NCI-H2107 treated with DMSO at 0.1 percent for 48 hours (cell line): ENCODE results near the gene GFRA1.

Experiments
- DNase-seq: peaks from one replicate; lab custom pipeline; 2025; ENCODE audit not compliant: unreplicated experiment; lab: John Stamatoyannopoulos, UW

GFRA1 gene

GRCh38 chr10:116271593-116272439, 1.2 kb downstream of the GFRA1 start:
- no peak for DNase-seq

DNA sequence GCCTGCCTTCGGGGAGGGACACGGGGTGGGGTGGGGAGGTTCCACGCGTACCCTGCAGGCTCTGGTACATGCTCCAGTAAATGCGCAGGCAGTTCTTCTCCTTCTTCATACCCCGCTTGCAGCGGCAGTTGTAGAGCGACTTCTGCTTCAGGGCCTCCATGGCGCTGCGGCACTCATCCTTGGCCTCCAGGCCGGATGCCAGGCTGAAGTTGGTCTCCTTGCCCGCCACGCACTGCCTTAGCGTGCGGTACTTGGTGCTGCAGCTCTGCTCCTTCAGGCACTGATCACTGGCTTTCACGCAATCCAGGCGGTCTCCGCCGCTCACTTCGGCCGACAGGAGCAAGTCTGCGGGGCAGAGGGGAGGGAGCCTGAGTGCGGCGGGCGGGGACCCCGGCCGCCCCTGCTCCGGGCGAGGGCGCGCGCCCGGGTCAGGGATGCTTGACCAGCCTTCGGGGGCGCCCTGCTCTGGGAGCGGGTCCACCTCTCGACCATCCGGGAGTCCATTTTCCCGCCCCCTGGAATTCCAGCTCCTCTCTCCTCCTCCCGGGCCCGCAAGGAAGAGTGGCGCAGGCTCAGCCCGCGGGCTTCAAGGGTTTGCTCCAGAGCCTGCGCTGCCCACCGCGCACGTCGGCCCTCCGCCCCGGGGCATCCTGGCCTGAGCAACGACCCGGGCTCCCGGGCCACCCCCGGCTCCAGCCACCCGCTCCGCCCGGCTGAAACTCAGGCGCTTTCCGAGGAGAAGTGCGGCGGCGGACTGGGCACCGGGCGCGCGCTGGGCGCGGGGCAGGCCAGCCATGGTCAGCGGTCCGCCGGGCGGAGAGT, 2.0 kb downstream of the GFRA1 start:
- DNase-seq, result no peak

DNA sequence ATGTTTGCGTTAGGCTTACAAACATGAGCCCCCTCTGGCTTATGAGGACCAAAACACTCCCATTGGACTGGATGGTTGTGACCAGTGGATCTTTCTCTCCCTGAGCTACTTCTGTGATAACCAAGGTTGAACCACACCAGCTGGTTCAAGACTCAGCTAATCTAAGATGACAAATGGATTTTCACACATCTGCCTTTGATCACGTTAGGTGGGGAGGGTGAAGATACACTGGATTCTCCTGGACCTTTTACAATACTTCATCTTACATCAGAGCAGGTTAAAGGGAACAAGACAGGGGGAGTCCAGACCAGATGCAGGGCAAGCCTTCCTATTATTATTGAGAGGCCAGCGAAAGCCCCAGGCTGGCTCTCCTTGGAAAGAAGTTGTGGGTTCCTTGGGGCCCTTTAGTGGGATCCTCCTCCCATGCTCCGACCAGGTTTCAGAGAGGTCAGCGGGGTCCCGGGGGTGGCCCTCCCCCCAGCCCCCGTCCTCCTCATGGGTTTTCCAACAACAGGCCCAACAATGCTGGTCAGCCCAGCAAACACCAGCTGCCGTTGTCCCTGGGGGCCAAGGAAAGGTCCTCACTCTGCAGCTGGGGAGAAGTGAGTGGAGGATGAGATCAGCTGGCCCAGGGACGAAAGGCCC, 2.8 kb downstream of the GFRA1 start:
- no peak for DNase-seq

GRCh38 chr10:116269619-116270018, 3.4 kb downstream of the GFRA1 start:
- no peak for DNase-seq

DNA sequence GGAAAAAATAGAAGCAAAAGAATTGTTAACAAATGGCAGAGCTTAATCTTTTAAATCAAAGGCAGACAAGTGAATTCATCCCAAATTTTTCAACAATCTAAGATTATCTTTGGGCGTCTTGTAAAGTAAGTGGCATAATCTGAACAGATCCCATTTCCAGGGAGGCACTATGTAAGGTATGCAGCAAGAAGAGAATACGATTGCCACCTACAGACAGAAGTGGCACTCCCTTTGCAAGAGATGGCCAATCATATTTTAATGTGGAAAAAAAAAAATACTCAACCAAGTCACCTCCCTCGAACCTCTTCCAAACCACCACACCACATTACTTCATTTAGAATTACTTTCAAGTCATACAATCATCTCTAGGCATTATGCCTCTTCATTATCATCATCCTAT, 4.0 kb downstream of the GFRA1 start:
- DNase-seq, result no peak

GRCh38 chr10:116265686-116266085, 7.3 kb downstream of the GFRA1 start:
- no peak for DNase-seq

DNA sequence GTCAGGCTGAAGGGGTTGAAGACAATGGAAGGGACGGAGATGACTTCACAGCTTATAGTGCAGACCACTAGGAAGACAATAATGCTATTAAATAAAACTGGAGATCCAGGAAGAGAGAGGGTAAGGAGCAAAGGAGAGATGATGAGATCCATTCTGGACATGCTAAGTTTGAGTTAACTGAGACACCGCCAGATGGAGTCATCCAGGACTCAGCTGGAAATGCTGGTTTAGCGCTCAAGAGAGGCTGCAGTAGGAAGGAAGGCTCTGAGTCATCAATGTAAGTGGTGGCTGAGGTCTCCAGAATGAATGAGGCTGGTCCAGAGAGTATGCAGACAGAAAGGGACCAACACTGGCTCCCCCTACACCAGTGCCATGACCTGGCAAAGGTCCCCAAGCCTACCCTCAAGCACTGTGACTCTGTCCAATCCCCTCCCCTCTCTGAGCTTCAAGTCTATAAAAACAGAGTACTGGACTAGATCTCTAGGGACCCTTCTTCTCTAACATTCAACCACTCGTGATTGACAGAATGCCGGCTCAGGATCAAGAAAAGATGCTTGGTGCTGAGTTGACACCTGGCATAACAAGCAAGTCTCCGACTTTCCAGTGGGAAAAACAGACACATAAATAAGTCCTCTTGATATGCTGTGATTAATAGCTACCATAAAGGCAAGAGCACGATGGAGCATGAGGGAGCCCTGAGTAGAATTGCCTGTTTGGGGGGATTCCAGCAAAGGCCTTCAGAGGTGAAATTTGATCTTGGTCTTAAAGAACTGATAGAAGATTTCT, 8.9 kb downstream of the GFRA1 start:
- no peak for DNase-seq

- DNase-seq, result no peak
These were observed 10.3 kb downstream of the GFRA1 start for GRCh38 chr10:116262678-116263077.

DNA sequence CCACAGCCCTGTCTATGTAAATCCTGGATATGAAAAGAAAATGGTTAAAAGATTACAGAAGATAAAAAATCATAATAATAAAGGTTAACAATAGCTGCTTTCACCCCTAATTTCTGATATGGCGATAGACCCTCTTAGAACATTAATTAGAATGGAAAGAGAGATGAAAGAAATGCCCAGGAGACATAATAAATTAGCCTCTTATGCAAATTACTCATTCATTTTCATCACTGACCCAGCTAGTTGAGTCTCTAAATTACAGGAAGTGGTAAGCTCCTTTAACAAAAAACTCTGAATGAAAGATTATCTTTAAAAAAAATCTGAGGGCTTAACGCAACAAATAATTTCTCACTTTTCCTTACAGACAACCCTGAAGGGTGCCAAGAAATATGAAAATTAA, 12.4 kb downstream of the GFRA1 start:
- no peak for DNase-seq

DNA sequence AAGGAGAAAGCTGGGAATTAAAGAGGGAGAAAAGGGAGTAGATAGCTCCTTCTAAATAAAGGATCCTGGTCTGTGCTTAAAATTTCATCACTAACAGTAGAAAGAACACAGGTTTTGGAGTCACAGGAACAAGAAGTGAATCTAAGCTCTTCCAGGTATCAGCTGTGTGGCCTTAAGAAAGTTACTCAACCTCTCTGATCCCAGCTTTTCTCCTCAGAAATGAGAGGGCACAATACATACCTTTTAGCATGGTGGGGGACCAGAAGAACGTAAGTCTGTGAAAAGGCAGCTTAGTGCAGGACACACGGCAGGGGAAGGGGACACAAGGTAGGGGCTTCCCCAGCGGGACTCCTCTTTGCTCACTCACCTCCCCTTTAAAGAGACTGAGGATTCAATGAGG, 13.4 kb downstream of the GFRA1 start:
- no peak for DNase-seq

GRCh38 chr10:116257785-116258184, 15.2 kb downstream of the GFRA1 start:
- no peak for DNase-seq

DNA sequence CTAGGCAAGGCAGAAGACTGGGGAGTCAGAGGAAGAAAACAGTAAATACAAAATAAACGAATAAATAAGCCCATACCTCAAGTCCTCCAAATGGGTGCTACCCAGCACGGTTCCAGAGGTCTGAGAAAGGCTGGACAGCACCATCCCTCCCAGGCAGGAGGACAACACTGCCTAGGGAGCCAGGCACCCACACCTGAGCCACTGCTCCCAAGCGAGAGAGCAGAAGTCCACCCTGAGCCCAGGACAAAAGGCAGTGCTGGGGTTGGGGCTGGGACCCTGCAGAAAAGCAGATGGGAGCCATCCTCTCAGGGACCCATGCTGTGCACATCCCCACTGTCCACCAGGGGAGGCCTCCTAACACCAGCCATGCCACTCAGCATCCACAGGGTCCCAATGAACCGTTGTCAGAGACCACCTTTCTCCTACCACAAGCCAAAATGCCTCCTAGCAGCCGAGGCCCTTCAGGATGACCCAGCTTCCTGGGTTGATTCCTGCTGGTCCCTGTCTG, 16.2 kb downstream of the GFRA1 start:
- no peak for DNase-seq

- DNase-seq, result no peak
These were observed 16.9 kb downstream of the GFRA1 start for GRCh38 chr10:116255886-116256751.

DNA sequence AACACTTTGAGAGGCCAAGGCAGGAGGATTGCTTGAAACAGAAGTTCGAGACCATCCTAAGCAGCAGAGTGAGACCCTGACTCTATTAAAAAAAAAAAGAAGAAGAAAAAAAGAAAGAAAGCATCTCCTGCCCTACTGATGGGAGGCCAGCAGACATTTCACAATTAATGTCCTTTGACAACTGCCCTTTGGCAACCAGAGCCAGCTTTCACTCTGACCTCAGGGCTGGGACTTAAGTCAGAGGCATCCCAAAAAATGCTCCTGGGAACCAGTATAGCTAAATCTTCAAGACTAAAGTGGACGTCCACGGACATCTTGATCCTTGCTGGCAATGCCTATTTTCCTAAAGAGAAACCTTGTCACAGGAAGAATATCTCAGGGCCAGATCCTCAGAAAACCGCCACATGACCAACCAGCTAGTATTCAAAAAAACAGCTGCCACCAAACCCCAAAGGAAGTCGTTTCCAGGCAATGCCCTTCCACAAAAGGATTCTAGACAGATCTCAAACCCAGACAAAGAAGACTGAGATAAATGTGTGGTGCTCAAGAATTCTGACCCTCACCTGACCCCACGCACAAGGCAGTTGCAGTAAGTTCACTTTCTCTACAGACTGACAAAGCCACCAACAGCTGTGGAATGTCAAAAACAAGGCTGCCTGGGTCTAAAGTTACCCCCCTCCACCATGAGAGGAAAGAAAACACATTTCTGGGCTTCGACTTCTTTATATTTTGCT, 18.4 kb downstream of the GFRA1 start:
- no peak for DNase-seq

DNA sequence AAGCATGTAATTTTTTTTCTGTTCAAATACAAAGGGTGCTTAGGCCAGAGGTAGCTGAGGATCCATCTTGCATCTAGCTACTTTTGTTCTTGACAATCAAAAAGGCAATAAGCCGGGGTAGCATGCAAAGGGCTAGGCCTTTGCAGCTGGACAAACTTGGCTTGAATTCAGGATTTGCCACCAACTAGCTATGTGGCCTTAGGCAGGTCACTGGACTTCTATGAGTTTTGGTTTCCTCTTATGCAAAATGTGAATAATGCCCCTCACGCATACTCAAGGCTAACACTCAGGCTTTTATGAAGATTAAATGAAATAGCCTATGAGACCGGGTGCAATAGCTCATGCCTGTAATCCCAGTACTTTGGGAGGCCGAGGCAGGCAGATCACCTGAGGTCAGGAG, 19.3 kb downstream of the GFRA1 start:
- no peak for DNase-seq

GRCh38 chr10:116251602-116252395, 21.2 kb downstream of the GFRA1 start:
- no peak for DNase-seq

DNA sequence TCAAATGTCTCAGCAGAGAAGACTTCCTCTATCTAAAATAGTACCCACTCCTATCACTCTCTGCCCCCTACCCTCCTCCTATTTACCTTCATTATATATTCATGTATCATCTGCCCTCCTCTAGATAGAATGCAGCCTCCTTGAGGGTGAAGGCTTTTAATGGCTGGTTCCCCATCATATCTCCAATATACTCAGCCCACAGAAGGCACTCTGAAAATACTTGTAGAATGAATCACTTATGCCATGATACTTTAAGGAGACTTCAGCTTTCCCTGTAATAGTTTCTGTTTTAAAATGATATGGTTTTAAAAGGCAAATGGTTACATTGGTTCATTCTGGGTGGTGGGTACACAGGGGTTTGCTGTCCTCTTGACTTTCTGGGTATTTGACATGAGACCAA, 25.3 kb downstream of the GFRA1 start:
- DNase-seq, result no peak

DNA sequence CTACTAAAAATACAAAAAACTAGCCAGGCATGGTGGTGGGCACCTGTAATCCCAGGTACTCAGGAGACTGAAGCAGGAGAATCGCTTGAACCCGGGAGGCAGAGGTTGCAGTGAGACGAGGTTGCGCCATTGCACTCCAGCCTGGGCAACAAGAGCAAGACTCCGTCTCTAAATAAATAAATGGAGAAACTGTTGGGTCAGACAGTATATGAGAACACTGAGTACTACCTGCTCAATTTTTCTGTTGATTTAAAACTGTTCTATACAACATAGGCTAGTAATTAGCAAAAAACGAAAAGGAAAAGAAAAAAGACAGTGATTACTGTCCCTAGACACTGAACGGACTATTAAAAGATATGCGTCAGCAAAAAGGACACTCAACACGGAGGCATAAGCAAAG, 26.7 kb downstream of the GFRA1 start:
- DNase-seq, result no peak
